ENCODE data around the gene MAML2.

- TF ChIP-seq POLR2AphosphoS5 (IDR thresholded peaks at IDR 0.05; ENCODE audit: low read depth) (no peak), REST (IDR thresholded peaks at IDR 0.05; ENCODE audit: insufficient replicate concordance, low read depth) (no peak), GABPA (IDR thresholded peaks at IDR 0.05; ENCODE audit: low read depth) (no peak)
- TF ChIP-seq, protein P1, sequence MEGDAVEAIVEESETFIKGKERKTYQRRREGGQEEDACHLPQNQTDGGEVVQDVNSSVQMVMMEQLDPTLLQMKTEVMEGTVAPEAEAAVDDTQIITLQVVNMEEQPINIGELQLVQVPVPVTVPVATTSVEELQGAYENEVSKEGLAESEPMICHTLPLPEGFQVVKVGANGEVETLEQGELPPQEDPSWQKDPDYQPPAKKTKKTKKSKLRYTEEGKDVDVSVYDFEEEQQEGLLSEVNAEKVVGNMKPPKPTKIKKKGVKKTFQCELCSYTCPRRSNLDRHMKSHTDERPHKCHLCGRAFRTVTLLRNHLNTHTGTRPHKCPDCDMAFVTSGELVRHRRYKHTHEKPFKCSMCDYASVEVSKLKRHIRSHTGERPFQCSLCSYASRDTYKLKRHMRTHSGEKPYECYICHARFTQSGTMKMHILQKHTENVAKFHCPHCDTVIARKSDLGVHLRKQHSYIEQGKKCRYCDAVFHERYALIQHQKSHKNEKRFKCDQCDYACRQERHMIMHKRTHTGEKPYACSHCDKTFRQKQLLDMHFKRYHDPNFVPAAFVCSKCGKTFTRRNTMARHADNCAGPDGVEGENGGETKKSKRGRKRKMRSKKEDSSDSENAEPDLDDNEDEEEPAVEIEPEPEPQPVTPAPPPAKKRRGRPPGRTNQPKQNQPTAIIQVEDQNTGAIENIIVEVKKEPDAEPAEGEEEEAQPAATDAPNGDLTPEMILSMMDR (IDR thresholded peaks at IDR 0.05; ENCODE audit: insufficient read depth, low read length) = no peak
Observed at GRCh38 chr11:96145163-96145585, 197.8 kb downstream of the MAML2 start.

Measured in HL-60 (cell line).